HG03159 (cell line): ENCODE measurements around the gene TSC22D3.
A peak's percentile ranks its signal among the peaks of the same experiment; 100 is the strongest.
"Not testable (repeated sequence)": the region's sequence is repeated elsewhere in the genome, so short reads cannot be mapped to it uniquely, and the experiment has no call there.

Experiments used
- ATAC-seq: cut with Tn5 transposase; IDR thresholded peaks from one replicate; pipeline ENCODE4 v1.9.1; 2021; ENCODE audit warnings: mild to moderate bottlenecking, moderate library complexity; ENCODE audit not compliant: unreplicated experiment

The TSC22D3 gene

GRCh38 chrX:107713543-107714205 lies 61.9 kb downstream of the TSC22D3 start:
- no peak for ATAC-seq

DNA sequence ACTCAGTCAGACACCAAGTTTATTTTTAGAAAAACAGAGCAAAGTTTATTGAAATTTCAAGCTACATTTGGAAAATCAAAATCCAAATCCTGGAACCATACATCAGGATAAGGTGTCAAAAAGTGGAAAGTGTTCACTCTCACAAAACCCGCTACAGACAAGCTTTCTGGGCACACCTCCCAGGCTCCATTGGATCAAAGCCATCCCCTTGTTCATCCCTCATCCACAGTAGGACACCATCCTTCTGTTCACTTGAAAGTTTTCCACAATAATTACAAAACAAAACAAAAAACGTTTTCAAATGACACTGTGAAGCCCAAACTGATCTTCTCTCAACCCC lies 62.4 kb downstream of the TSC22D3 start:
- ATAC-seq = no peak

DNA sequence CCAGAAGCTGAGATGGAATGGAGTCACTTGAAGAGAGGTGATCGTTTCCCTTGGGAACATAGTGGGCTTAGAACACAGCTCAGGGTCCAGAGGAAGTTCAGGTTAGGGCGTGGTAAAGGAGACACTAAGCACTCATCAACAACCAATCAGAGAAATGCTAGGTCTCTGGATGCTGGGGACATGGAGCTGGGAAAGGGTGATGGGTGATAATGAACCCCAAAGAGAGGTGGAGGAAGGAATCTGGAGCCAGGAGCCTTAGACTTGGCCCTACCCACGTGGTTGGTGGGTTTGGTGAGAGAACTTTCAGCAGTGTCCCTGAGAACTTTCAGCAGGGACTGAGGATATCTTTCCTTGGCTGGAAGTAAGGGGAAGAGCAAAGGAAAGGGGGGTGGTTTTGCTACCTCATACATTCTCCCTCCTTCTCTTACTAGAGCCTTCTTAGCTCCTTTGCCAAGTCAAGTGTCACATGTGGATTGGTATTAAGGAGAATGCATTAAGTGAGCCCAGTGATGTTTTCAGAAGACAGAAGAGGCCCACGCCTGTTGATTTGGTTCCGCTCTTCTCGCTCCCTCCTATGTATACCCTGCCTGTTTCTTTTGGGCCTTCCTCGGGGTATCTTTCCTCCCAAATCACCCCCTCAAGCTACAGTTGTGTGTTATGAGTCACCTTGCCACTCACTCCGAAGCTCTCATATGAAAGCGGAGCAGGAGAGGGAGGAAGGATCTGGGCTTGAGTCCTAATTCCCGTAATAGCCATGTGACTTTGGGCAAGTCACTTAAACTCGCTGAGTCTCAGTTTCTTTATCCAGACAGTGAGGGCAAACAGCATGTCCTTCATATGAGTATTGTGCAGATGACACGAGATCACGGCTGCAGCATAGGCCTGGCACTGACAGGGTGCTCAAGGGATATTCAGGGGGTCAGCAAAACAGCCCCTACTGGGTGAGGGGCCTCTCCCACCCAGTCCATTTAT lies 63.1 kb downstream of the TSC22D3 start:
- no peak for ATAC-seq

GRCh38 chrX:107711521-107712181 lies 63.9 kb downstream of the TSC22D3 start:
- no peak for ATAC-seq

GRCh38 chrX:107710617-107711391 lies 64.8 kb downstream of the TSC22D3 start:
- peak; percentile 80 for ATAC-seq

DNA sequence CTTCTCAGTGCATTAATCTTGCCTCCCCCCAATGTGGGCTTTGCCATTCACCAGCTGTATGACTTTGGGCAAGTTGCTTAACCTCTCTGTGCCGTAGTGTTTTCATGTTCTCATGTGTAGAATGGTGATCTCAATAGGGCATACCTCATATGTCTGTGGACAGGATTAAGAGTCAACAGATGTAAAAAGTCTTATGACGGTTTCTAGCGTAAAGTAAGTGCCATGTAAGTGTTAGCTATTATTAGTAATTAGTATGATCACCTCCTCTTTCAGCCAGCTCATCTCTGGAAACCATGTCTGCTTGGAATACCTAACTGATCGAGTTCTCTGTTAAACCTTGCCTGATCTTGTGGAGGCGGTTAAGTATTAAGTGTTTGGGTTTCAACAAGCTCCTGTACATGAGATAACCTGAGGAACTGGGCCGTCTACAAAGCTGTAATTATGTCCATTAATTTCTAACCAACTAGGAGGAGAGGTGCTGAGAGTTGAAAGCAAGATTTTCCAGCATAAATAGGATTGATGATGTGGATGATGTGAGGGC lies 66.3 kb downstream of the TSC22D3 start:
- ATAC-seq = peak; percentile 33

DNA sequence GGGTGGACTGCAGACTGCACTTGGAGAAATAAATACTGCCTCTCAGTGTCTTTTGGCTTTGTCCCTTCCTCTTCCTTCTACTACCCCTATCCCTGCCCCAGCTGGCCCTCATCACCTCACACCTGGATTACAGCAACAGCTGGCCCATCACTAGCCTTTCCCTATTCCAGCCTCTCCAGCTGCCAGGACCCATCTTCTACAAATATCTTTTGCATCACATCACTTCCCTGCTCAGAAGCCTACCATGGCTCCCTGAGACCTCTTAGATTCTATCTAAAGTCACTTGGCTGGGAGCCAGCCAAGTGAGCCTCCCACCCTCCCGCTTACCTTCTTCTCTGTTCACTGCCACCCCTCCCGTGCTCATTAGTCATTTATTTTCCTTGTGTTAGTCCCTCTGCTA lies 66.8 kb downstream of the TSC22D3 start:
- no peak for ATAC-seq

DNA sequence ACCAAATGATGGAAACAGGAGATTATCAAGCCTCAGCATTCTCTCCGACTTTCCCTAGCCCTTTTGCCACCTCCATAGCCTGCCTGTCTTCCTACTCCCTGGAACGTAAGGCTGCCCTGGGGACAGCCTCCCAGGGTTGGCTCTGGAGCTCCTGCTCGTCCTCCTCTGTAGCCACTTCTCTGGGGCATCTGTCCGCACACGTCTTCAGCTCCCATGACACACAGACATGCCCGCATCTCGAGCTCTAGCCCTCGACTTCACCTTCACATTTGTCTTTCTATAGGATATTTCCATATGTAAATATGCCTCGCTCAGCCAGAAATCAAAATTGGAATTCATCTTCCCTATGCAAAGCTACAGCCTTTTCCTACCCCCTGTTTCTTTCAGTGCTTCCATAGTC lies 67.7 kb downstream of the TSC22D3 start:
- no peak for ATAC-seq

DNA sequence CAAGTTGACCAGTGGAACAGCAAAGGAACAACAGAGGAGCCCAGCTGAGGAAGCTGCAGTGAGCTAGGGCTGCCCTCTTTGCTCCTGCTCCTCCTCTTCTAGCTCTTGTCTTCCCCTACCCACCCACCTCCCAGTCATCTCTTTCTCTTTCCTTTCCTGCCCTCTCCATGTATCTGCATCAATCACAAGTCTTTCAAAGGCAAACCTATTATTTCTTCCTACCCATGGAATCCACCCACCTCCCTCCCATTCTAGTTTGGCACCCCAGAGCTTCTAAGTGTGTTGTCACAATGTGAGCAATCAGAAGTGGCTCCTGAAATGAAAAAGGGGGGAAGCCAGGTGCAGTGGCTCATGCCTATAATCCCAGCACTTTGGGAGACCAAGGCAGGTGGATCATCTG lies 69.3 kb downstream of the TSC22D3 start:
- ATAC-seq = no peak

GRCh38 chrX:107704587-107704986 lies 71.0 kb downstream of the TSC22D3 start:
- ATAC-seq = no peak

DNA sequence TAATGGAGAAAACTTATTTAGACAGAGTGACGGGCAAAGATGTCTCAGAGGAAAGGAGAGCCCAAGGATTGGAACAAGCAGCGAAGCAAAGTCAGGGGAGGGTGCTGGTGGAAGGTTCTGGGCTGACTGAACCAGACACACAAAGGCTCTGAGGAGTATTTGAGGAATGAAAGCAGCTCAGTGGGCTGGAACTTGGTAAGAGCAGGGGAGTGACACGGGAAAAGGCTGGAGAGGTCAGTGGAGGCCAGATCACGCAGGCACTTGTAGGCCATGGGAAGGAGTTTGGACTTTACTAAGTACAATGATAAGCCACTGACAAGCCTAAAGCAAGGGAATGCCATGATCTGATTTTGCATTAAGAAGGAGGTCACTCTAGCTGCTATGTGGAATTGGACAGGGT lies 71.4 kb downstream of the TSC22D3 start:
- ATAC-seq = no peak

DNA sequence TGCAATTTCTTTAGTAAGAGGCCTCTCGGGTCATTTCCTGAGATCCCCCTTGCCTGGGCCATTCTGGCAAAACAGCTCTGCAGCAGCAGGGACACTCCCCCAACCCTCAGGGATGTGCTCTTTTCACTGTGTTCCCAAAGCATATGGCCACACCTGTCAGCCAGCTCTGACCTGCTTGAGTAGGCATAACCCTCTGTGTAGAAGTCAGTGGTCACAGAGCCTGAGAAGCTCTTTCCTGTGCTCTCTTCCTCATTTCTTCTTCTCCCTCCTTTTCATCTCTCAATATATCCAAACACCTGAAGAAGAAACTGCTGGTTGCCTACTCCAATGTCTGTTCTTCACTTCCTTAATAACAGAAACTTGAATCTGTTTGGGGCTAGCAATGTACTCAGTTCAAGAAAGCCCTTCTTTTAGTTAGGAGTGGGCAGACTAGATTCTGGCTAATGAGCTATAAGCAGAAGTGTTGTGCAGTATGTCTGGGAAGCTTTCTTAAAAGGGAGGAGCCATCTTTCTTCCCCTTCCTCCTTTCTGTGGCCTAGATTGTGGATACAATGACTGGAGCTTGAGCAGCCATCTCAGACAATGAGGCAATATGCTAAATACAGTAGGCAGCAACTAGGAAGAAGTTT lies 74.0 kb downstream of the TSC22D3 start:
- ATAC-seq = peak; percentile 67

- ATAC-seq = no peak
These were observed 74.8 kb downstream of the TSC22D3 start for GRCh38 chrX:107700790-107701189.

DNA sequence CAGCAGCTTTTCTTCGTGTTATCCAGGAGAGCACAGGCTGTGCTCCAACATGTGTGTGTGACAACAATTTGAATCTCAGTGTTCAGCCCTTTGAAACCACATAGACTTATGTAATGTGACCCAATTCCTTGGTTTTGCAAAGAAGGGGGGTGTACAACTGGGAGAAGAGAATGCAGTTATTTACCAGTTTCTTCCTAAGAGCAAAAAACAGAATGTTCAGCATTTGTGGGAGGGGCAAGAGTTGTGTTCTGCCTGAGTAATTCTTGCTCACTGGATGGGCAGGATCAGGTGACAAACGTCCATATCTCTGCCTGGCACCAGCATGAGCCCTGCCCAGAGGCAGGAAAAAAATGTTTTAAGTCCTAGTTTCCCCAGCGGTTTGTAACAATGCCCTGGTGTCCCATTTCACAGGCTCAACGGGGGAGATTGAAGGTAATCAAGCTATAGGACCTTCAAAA lies 75.2 kb downstream of the TSC22D3 start:
- no peak for ATAC-seq

- ATAC-seq = no peak
These were observed 76.0 kb downstream of the TSC22D3 start for GRCh38 chrX:107699616-107700015.

DNA sequence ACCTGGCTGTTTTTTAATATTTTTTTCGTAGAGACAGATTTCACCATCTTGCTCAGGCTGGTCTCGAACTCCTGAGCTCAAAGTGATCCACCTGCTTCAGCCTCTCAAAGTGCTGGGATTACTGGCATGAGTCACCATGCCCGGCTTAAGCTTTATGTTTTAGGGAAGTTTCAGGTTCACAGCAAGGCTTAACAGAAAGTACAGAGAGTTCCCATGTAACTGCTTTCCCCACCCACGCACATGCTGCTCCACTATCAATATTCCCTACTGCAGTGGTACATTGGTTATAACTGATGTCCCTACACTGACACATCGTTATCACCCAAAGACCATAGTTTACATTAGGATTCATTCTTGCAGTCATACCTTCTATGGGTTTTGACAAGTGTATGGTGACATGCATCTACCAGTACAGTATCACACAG lies 84.6 kb downstream of the TSC22D3 start:
- ATAC-seq = no peak

DNA sequence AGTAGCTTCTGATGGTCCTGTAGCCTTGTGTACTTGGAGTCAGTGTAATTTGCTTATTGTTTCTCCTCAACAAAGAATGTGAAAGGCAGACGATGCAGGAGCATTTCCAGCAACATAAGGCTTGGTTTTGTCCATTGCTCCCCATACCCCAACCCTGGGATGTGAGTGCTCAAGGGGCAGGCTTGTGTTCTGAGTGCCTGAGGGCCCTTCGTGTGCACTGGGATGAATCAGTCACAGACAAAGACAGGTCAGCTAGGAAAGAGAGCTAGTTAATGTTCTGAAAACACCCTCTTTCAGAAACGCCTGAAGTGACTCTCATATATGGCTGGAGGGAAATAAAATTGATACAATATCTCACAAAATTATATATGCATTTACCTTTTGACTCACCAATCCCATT lies 88.1 kb downstream of the TSC22D3 start:
- no peak for ATAC-seq

DNA sequence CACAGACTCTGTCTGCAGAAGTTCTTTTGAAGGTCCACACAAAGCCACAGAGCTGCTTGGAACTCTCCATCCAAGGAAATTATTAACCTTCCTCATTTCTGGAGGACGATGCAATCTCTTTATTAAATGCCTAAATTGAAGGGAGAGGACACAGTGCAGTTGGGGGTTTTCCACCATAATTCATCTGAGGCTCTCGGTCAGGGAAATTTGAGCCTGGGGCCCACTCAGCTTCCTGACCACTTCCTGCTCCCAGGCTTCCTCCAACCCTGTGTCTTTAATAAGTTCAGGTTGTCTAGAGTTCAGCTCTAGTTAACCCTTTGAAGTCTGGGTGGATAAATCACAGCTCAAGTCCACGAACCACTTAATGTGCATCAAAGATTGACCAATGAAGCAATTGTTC lies 88.8 kb downstream of the TSC22D3 start:
- no peak for ATAC-seq

GRCh38 chrX:107686026-107686425 lies 89.6 kb downstream of the TSC22D3 start:
- ATAC-seq = no peak

DNA sequence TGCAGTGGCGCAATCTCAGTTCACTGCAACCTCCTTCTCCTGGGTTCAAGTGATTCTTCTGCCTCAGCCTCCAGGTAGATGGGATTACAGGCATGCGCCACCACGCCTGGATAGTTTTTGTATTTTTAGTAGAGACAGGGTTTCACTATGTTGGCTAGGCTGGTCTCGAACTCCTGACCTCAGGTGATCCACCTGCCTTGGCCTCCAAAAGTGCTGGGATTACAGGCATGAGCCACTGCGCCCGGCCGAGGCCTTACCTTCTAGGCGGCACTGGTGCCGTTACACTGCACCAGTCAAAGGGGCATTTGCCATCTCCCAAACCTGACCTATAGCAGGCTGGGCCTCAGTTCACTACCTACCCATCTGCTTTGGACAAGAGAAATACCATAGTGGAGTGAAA lies 90.0 kb downstream of the TSC22D3 start:
- ATAC-seq = not testable (repeated sequence)
